ENCODE results near the gene INAFM2.

INAFM2 gene

GRCh38 chr15:40323239-40323952 is at the start of gene INAFM2:
TSS of gene INAFM2 (plus strand) at chr15:40323692. CDS start at chr15:40324056, 364 bp downstream.
- peak; percentile 85 for DNase-seq

DNA sequence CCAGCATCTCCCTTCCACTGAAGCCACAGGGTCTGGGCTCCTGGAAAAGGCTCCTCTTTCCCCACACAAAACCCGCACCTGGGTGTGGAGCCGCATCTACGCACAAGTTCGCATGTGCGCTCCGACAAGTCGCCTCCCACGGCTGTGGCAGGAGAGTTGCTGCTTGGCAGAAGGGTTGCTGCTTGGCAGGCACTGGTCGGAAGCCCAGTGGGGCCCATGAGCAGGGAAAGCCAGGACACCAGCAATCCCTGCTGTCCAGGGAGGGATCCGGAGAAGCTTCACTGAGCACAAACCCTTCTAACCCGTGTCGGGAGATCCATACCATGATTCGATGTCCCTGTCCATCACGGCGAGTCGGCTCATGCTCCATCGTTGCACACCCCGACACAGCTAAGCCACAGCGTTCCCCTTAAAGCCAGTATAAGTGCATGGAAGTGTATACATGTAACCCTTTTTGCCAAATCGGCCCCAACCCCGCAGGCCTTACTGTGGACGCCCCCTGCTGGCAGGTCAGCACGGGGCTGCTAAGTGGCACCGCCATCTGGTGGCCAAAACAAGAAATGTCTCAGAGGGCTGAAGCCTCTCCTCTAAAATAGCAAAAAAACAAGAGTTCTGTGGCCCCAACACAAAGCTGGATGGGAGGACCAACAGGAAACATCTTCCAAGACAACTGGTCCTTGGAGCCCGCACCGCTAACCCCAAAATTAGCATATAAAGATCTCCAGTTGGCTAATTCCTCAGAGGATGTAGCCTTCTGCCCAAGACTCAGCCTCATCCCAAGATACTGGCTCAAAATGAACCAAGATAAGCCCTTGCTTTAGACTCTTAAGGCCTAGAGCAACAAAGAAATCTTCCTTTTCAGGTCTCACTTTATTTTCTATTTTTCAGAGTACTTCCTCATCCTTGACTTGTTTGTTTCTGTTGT is 48.9 kb upstream of the INAFM2 start:
- peak; percentile 51 for DNase-seq

DNA sequence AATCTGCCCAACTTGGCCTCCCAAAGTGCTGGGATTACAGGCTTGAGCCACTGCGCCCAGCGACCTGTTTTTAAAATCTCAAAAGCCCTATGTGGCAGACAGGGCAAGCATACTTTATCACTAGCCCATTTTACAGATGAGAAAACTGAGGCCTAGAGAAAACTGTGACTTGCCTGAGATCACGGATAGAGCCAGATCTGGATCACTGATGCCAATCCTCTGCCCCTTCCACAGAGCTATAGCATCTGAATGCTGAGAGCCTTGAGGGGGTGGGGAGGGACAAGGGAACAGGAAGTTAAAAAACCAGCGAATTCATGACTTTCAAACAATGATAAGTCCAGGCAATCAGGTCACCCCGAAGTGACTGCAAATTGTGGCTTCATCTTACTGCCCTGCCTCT is 48.0 kb upstream of the INAFM2 start:
- DNase-seq = no peak

- DNase-seq = no peak
Observed at GRCh38 chr15:40275954-40276353, 47.5 kb upstream of the INAFM2 start.

GRCh38 chr15:40276927-40277326 is 46.6 kb upstream of the INAFM2 start:
- DNase-seq = no peak

DNA sequence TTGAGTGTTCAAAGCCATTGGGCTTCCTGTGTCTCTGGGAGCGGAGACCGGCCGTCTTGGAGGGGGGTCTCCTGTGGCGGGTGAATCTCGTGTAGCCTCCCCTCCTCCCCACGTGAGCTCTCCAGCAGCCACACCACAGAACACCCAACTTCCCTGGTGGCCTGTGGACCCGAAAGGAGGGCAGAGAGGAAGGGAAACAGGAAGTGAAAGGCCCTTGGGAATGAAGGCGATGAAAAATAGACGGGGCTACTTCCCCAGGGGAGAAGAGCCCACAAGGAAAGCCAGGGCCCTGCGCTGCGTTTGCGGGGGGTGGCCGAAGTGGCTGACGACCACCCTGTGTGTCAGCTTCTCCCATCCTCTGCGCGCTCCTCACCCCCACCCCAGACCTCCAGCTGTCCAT is 46.0 kb upstream of the INAFM2 start:
- no peak for DNase-seq

GRCh38 chr15:40278026-40278425 is 45.5 kb upstream of the INAFM2 start:
- no peak for DNase-seq

DNA sequence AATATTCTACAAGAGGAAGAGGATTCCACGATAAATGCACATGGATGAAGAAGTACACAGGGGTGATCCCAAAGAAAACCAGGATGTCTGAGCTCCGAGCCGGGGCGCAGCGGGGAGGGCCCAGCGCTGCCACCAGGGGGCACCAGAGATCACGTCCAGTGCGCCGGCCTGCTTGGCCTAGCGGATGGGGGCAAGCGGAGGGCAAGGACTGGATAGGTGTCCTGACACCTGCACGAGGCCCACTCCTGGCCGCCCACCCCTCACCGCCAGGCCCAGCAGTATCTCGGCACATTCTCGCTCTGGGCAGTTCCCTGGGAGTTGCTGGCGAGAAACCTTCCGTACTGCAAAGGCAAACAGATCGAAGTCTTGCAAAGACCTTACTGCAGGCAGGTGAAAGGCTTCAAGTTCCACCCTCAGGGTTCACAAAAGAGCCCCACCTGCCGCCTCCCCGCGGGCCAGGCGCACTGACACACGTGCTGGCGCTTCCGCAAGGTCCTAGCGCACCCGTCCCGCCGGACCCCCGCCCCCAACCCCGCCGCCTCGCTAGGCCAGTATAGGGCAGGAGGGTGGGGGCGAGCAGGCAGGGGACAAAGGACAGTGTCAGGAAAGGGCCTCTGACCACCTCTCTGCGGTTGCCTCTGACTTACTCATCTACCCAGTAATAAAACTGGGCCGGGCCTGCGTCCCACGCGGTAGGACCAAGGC is 43.9 kb upstream of the INAFM2 start:
- no peak for DNase-seq

GRCh38 chr15:40280260-40281056 is 43.0 kb upstream of the INAFM2 start:
- no peak for DNase-seq

- DNase-seq = no peak
Observed at GRCh38 chr15:40281057-40281800, 42.3 kb upstream of the INAFM2 start.

DNA sequence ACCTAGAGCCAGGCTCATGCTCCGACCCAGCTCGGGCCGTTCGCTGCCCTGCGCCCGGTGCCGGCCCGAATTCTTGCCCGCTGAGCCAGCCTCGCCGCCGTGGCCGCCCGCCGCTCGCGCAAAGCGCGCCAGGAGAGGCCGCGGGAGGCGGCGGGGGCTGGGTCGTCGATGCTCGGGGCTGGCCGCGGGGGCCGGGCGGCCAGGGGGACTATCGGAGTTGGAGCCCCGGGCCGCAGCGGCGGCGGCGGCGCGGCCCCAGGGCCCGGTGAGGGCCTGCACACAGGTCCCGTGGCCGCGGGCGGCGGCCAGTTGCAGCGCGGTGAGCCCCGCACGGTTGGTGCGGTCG is 41.7 kb upstream of the INAFM2 start:
- DNase-seq = no peak

- no peak for DNase-seq
Observed at GRCh38 chr15:40282147-40282868, 41.2 kb upstream of the INAFM2 start.

GRCh38 chr15:40282869-40283614 is 40.5 kb upstream of the INAFM2 start, which contains the start of gene ANKRD63:
TSS of gene ANKRD63 (minus strand) at chr15:40283064. CDS start at chr15:40282586, 478 bp downstream.
- no peak for DNase-seq

DNA sequence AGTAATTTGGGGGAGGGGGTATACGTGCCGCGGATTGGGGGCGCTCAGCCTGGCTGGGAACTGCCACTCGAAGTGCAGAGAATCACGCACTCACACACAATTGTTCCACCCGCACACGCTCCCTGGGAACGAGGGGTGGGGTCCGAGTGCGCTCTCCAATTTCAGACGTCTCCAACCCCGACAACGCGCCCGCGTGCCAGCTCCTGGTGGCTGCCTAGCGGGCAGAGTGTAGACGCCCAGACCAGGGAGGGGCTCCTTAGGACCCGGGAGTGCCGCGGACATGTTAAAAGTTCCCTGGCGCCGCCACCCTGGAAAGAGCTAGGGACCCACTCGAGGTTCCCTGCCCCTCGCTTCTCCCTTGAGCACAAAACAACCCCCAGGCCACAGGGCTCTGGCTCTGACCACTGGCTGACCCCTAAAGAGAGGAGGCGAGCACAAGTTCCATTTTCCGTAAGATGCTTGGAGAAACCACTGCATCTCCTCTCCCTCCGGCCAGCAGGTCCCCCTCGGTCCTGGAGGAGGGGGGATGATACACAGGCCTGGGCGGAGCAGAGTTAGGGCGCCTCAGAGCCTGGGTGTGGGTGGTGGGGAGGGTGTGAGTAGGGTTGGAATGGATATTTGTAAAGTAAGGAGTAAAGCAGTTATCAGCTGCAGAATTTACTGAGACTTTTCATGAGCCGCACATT is 39.7 kb upstream of the INAFM2 start:
- no peak for DNase-seq

GRCh38 chr15:40285151-40285550 is 38.3 kb upstream of the INAFM2 start:
- no peak for DNase-seq

GRCh38 chr15:40285554-40286011 is 37.9 kb upstream of the INAFM2 start:
- no peak for DNase-seq

- no peak for DNase-seq
Observed at GRCh38 chr15:40286061-40286532, 37.4 kb upstream of the INAFM2 start.

DNA sequence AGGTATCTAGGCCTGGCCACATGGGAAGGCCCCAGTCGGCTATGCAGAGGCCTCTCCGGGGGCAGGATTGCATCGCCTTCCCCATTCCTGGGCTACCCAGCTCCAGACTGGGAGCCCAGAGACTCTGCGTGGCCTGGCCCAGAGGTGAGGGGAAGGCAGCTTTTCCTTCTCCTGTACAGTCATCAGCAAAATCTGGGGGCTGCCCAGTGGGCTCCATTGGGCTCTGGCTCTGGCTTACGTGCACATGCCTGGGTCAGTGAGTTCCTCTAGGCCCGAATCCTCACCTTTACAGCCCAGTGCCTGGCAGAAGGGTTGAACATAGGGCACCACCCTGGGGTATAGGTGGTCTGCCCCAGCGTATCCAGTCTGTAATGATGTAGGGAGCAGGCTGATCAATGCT is 36.7 kb upstream of the INAFM2 start:
- DNase-seq = no peak

GRCh38 chr15:40287505-40287904 is 36.0 kb upstream of the INAFM2 start:
- DNase-seq = no peak

DNA sequence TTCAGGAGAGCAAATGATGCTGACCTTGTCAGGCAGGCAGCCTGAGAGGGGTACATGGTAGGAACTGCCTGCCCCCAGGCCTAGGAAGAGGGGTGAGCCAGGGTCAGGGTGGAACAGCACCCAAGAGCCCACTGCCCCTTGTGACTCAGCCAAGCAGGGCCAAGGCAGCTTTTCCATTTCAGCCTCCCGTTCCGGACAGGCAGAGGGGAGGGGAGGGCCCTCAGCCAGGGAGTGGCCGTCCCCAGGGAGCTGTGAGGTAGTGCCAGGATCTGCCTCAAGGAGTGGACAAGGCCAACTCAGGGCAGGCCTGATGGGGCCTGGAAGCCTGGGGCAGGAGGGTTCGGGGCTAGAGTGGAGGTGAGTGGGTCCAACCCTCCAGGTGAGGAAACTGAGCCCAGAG is 35.5 kb upstream of the INAFM2 start:
- DNase-seq = no peak

All from NCI-H1048 (cell line).